ENCODE results near the gene CC2D1B. TPM values are rescaled to one million over a fixed set of nuclear protein-coding genes. Genes with fewer than 3 reads are reported as not detected.

Gene CC2D1B
- total and polyA plus RNA-seq, 2 experiments from 2014 or later, result 5.7 to 13.1 TPM

DNA sequence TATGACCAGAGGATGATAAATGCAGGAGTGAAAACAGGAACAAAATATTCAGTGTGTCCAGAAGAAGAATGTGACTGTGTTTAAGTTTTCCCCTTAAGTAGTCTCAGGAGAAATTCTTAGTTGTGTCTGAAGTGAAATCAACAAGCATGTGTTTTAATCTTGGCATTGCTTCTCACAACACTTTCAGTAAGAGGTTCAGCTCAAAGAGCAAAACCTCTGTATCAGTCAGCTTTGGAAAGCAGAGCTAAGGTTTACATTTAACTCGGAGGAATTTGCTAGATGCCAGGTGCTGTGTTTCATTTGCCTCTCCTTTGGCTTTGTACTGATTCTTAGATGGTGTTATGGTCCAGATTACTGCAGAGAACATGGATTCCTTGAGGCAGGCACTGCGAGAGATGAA, 28.6 kb downstream of the CC2D1B start:
- H3K27ac Mint-ChIP-seq, result no peak overlapping the region

More for the DNA sequence above, 28.6 kb downstream of the CC2D1B start:
- H3K4me2 ChIP-seq, result no peak overlapping the region
- no peak overlapping the region for H2AFZ ChIP-seq
- Mint-ChIP-seq H3K4me3 (no peak overlapping the region), H3K36me3 (ENCODE audit: low read depth) (peaks cover 9% of the 10 kb centered on the region; the same call in 2 of the 3 replicates), H3K4me1 (peaks cover 3% of the 10 kb centered on the region; the same call in 2 of the 3 replicates), H3K9me3 (no peaks in the 10 kb centered on the region), H3K27me3 (ENCODE audit: insufficient read depth, low read depth, poor library complexity) (no peaks in the 10 kb centered on the region)
- DNase-seq (ENCODE audit: low spot score), result no peak
- TF ChIP-seq, protein P1, sequence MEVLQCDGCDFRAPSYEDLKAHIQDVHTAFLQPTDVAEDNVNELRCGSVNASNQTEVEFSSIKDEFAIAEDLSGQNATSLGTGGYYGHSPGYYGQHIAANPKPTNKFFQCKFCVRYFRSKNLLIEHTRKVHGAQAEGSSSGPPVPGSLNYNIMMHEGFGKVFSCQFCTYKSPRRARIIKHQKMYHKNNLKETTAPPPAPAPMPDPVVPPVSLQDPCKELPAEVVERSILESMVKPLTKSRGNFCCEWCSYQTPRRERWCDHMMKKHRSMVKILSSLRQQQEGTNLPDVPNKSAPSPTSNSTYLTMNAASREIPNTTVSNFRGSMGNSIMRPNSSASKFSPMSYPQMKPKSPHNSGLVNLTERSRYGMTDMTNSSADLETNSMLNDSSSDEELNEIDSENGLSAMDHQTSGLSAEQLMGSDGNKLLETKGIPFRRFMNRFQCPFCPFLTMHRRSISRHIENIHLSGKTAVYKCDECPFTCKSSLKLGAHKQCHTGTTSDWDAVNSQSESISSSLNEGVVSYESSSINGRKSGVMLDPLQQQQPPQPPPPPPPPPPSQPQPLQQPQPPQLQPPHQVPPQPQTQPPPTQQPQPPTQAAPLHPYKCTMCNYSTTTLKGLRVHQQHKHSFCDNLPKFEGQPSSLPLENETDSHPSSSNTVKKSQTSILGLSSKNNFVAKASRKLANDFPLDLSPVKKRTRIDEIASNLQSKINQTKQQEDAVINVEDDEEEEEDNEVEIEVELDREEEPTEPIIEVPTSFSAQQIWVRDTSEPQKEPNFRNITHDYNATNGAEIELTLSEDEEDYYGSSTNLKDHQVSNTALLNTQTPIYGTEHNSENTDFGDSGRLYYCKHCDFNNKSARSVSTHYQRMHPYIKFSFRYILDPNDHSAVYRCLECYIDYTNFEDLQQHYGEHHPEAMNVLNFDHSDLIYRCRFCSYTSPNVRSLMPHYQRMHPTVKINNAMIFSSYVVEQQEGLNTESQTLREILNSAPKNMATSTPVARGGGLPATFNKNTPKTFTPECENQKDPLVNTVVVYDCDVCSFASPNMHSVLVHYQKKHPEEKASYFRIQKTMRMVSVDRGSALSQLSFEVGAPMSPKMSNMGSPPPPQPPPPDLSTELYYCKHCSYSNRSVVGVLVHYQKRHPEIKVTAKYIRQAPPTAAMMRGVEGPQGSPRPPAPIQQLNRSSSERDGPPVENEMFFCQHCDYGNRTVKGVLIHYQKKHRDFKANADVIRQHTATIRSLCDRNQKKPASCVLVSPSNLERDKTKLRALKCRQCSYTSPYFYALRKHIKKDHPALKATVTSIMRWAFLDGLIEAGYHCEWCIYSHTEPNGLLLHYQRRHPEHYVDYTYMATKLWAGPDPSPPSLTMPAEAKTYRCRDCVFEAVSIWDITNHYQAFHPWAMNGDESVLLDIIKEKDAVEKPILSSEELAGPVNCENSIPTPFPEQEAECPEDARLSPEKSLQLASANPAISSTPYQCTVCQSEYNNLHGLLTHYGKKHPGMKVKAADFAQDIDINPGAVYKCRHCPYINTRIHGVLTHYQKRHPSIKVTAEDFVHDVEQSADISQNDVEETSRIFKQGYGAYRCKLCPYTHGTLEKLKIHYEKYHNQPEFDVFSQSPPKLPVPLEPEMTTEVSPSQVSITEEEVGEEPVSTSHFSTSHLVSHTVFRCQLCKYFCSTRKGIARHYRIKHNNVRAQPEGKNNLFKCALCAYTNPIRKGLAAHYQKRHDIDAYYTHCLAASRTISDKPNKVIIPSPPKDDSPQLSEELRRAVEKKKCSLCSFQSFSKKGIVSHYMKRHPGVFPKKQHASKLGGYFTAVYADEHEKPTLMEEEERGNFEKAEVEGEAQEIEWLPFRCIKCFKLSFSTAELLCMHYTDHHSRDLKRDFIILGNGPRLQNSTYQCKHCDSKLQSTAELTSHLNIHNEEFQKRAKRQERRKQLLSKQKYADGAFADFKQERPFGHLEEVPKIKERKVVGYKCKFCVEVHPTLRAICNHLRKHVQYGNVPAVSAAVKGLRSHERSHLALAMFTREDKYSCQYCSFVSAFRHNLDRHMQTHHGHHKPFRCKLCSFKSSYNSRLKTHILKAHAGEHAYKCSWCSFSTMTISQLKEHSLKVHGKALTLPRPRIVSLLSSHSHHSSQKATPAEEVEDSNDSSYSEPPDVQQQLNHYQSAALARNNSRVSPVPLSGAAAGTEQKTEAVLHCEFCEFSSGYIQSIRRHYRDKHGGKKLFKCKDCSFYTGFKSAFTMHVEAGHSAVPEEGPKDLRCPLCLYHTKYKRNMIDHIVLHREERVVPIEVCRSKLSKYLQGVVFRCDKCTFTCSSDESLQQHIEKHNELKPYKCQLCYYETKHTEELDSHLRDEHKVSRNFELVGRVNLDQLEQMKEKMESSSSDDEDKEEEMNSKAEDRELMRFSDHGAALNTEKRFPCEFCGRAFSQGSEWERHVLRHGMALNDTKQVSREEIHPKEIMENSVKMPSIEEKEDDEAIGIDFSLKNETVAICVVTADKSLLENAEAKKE (CRISPR knock-in tag; IDR thresholded peaks at IDR 0.05), result no peak
- TF ChIP-seq CREB1 (CRISPR knock-in tag; IDR thresholded peaks at IDR 0.05; ENCODE audit: low read depth), result no peak
- no peak for TF ChIP-seq ZNF331 (CRISPR knock-in tag; IDR thresholded peaks at IDR 0.05; ENCODE audit: low read depth)
- TF ChIP-seq, protein P2, sequence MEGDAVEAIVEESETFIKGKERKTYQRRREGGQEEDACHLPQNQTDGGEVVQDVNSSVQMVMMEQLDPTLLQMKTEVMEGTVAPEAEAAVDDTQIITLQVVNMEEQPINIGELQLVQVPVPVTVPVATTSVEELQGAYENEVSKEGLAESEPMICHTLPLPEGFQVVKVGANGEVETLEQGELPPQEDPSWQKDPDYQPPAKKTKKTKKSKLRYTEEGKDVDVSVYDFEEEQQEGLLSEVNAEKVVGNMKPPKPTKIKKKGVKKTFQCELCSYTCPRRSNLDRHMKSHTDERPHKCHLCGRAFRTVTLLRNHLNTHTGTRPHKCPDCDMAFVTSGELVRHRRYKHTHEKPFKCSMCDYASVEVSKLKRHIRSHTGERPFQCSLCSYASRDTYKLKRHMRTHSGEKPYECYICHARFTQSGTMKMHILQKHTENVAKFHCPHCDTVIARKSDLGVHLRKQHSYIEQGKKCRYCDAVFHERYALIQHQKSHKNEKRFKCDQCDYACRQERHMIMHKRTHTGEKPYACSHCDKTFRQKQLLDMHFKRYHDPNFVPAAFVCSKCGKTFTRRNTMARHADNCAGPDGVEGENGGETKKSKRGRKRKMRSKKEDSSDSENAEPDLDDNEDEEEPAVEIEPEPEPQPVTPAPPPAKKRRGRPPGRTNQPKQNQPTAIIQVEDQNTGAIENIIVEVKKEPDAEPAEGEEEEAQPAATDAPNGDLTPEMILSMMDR (conservative IDR thresholded peaks at IDR 0.05; ENCODE audit: low read depth in 2 of 2), result no peak
- no peak for TF ChIP-seq ZNF114 (CRISPR knock-in tag; IDR thresholded peaks at IDR 0.05)
- no peak for TF ChIP-seq POLR2AphosphoS5 (IDR thresholded peaks at IDR 0.05; ENCODE audit: low read depth)
- TF ChIP-seq, protein P3, sequence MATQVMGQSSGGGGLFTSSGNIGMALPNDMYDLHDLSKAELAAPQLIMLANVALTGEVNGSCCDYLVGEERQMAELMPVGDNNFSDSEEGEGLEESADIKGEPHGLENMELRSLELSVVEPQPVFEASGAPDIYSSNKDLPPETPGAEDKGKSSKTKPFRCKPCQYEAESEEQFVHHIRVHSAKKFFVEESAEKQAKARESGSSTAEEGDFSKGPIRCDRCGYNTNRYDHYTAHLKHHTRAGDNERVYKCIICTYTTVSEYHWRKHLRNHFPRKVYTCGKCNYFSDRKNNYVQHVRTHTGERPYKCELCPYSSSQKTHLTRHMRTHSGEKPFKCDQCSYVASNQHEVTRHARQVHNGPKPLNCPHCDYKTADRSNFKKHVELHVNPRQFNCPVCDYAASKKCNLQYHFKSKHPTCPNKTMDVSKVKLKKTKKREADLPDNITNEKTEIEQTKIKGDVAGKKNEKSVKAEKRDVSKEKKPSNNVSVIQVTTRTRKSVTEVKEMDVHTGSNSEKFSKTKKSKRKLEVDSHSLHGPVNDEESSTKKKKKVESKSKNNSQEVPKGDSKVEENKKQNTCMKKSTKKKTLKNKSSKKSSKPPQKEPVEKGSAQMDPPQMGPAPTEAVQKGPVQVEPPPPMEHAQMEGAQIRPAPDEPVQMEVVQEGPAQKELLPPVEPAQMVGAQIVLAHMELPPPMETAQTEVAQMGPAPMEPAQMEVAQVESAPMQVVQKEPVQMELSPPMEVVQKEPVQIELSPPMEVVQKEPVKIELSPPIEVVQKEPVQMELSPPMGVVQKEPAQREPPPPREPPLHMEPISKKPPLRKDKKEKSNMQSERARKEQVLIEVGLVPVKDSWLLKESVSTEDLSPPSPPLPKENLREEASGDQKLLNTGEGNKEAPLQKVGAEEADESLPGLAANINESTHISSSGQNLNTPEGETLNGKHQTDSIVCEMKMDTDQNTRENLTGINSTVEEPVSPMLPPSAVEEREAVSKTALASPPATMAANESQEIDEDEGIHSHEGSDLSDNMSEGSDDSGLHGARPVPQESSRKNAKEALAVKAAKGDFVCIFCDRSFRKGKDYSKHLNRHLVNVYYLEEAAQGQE (IDR thresholded peaks at IDR 0.05; ENCODE audit: unreplicated experiment), result no peak
- H3K4me1 ChIP-seq (ENCODE audit: insufficient read depth), result no peaks in the 10 kb centered on the region
- no peaks in the 10 kb centered on the region for H3K9me2 ChIP-seq (ENCODE audit: insufficient read depth)
- 0 out of 2 replicates have a peak, but pooled peaks cover 3% of the 10 kb centered on the region for H3K36me3 ChIP-seq (ENCODE audit: insufficient read depth)
- H4K20me1 ChIP-seq (replicated peaks; ENCODE audit: insufficient read depth), result no peaks in the 10 kb centered on the region
- no peak overlapping the region for H3K27ac ChIP-seq (ENCODE audit: low read depth)
- no peaks in the 10 kb centered on the region for H3K79me2 ChIP-seq (replicated peaks; ENCODE audit: insufficient read depth)
- no peak for ATAC-seq
- H3K4me3 ChIP-seq, result no peak overlapping the region
- H3K27me3 ChIP-seq (ENCODE audit: insufficient read depth), result no peaks in the 10 kb centered on the region
- H3F3A ChIP-seq (replicated peaks; ENCODE audit: low read depth), result no peaks in the 10 kb centered on the region
